Measurements from ENCODE around the gene HIPK4.
"Not testable (repeated sequence)": the region's sequence is repeated elsewhere in the genome, so short reads cannot be mapped to it uniquely, and the experiment has no call there.

The HIPK4 gene

DNA sequence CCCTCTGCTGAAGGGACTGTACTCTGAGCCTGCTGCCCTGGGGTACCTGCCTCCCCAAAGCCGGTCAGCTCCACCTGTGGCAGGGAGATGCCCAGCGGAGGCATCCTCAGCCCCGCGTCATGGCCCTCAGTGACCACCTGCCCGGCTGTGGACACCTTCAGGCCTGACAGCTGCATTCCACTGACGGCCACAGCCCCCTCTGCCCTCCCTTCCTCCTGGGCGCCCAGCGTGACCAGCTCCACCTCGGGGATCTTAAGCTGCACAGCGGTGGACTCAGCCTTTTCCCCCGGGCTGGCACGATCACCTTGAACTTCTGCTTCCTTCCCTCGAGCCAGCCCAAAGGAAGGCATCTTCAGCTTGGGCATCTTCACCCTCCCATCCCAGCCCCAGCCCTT lies 4.8 kb upstream of the HIPK4 start:
- DNase-seq (ENCODE audit: extremely low read depth in 1 of 2, low read depth in 1 of 2): no peak

DNA sequence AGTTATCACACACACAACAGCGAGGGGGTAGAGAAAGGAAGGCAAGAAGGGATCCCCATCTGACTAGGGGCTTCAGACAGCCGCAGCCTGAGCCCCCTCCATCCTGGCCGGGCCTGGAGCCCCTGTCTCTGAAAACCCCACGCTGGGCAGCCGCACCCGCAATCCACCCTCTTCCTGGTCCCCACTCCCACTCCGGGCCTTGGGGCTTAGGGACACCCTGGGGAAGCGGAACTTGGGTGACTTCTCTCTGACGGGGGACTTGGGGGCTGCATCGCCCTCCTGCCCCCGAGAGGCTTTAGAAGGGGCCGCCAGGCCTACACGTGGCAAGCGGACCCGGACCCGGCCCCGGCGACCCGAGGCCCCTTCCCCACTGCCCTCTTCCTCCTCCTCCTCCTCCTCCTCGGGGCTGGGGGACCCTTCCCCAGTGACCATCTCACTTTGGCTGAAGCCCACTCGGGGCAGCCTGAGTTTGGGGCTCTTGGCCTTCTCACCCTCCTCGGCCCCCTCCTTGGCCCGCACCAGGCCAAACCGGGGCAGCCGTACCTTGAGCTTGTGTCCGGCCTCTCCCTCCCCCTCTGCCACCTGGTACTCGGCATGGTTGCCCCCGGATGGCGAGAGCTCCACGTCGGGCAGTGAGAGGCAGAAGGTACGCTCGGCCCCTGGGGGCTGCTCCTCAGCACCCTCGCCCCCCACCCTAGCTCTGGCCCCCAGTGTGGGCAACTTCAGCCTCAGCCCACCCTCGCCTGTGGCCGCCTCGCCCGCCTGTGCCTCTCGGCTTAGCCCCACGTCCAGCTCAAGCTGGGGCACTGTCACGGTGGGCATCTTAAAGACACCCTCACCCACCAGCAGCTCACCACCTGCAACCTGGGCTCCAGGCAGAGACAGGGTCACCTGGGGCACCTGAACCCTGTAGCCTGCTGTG lies 4.2 kb upstream of the HIPK4 start:
- no peak for DNase-seq (ENCODE audit: extremely low read depth in 1 of 2, low read depth in 1 of 2)

DNA sequence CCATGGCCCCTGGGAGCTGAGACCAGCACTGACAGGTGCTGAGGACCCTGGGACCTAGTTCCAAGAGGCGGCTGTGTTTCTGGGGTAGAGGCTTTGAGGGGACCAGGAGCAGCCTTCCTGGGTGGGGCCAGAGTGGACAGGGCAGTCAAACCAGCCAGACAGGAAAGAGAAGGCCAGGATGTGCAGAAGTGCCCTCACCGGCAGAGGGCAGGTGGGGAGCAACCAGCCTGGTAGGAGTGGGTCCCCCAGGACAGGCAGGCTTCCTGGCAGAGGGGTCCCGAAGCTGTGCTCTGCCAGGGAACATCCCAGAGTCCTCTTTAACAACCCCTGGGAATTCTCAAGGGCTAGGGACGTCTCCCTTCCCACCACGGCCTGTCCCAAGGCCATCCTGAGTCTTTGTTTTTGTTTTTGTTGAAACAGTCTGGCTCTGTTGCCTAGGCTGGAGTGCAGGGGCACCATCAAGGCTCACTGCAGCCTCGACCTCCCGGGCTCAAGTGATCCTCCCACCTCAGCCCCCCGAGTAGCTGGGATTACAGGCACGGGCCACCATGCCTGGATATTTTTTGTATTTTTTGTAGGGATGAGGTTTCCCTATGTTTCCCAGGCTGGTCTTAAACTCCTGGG lies 3.0 kb upstream of the HIPK4 start:
- DNase-seq (ENCODE audit: extremely low read depth in 1 of 2, low read depth in 1 of 2): no peak

DNA sequence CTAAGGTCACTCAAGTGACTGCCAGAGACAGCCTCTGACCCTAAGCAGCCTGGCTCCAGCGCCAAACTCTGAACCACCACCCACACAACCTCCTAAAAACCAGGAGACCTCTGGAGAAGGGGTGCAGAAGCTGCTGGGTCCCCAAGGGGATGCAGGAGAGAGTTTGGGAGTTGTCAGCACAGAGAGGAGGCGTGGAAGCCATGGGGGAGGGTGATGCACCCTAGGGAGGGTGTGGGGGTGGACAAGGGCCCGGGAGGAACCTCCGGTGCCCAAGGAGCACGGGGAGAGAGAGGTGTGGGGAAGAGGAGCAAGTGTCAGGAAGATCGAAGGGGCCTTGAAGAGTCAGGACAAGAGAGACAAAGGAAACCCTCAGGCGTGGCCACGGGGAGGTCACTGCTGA lies 2.1 kb upstream of the HIPK4 start:
- no peak for DNase-seq (ENCODE audit: extremely low read depth in 1 of 2, low read depth in 1 of 2)

DNA sequence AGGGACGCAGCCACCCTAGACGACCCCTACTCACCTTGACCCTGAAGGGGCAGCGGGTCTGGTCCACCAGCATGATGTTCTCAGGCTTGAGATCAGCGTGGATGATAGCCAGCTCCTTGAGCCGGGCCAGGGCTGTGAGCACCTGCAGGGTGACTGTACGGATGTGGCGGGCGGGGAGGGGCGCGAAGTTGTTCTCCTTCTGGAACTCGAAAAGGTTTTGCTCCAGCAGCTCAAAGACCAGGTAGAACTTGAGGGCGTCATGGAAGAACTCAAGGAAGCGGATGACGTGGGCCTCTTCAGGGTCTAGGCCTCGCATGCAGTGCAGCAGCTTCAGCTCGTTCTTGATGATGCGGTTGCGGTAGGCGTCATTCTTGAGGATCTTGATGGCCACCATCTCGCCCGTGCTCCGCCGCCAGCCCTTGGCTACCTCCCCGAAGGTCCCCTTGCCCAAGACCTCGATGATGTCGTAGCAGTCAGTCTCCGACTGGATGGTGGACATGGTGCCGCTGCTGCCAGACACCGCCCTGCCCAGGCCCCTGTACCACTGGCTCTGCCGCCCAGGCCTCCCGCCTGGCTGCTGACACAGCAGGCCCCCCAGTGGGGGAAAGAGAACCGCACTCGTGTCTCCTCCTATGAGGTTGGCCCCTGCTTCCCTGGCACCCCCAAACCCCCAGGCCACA lies 437 bp downstream of the HIPK4 start:
- no peak for DNase-seq (ENCODE audit: extremely low read depth in 1 of 2, low read depth in 1 of 2)

DNA sequence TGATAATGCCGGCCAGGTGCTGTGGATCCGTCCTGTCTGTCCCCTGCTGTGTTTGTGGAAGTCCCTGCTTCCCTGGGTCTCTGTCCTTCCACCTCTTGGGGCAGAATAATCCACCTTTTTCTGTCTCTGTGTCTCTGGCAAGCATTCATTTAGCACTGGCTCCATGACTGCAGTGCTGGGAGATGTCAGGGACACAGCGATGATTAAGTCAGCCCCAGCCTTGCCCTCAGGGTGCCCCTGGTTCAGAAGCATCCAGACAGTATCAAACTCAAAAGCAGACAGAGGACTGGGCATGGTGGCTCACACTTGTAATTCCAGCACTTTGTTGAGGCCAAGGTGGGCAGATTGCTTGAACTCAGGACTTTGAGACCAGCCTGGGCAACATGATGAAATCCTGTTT lies 1.5 kb downstream of the HIPK4 start:
- DNase-seq (ENCODE audit: extremely low read depth in 1 of 2, low read depth in 1 of 2): no peak

DNA sequence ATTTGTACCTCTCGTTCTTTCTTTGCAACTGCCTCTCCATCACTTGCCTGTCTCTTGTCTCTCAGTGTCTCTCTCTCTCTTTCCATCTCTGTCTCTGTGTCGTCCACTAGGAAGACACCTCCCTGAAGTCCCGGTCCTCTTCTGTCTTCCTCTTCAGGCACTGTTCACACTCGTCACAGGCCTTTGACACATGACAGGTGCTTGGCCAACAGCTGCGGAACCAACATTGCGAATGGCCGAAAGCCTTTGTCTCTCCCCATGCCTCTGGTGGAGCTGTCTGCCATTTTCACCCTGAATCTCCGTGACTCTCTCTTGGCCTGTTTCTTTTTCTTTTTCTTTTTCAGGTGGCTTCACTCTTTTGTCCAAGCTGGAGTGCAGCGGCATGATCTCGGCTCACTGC lies 2.8 kb downstream of the HIPK4 start:
- no peak for DNase-seq (ENCODE audit: extremely low read depth in 1 of 2, low read depth in 1 of 2)

DNA sequence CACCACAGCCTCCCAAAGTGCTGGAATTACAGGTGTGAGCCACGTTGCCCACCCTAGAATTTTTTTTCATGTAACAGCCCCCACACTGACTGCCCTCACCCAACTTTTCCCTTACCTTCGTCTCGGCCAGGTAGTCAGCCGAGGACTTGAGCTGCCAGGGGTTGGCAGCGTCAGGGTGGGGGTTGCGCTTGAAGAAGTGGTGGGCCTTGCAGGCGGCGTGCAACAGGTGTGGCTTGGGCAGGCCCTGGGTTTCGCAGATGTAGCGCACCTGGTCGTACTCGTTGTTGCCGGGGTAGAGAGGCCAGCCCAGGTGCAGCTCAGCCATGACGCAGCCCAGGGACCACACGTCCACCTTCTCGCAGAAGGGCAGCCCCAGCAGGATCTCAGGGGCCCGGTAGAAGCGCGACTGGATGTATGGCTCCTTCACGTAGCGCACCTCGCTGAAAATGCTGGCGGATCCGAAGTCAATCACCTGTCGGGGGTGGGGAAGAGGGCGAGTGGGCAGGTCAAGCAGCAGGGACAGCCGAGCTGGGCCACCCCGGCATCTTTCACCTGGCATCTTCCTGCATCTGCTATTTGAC lies 6.2 kb downstream of the HIPK4 start:
- no peak for DNase-seq (ENCODE audit: extremely low read depth in 1 of 2, low read depth in 1 of 2)

DNA sequence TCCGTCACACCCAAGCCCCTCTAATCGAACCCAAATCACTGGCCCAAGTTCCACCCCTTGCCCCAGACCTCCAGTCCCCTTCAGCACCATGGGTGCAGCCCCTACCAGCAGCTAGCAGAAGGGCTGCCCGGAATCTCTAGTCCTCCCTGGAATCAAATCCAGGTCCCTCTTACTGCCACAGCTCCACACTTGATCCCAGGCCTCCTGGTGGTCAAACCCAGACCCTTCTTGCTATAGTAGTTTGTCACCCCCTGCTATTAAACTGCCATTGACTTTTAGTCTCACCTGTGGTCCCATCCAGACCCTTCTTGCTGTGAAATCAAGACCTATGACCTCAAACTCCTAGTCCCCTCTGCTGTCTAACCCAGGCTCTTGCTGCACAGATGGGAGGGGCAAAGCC lies 8.7 kb downstream of the HIPK4 start:
- no peak for DNase-seq (ENCODE audit: extremely low read depth in 1 of 2, low read depth in 1 of 2)

DNA sequence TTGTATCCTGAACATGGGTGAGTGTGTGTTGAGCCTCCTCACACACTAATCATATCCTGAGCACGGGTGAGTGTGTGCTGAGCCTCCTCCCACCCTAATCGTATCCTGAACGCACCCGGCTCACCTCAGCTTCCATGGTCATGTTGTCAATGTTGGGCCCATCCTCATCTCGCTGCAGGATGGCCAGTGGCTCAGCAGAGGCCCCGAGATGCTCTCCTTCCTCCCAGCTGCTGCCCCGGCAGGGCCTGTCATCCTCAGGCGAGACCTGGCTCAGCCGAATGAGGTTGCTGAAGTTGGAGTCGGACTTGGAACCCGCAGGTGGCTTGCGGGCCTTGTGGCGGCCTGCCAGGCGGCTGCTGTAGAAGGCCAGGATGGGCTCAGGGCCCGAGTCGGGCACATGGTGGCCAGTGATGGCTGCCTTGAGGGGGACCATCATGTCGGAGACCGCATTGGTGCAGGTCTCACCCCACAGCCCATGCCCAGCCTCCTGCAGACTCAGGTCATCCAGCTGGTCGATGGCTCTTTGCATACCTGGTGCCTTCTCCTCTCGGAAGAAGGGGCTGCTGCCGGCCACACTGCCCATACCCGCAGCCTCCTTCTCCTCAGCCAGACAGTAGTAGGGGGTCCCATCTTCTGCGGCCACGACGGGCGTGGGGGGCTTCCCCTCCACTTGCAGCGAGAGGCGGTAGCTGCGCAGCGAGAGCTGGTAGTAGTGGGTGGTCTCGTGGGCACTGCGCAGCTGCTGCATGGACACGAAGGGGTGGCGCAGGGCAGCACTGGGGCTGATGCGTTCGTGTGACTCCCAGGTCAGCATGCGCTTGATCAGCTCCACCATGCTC lies 9.6 kb downstream of the HIPK4 start:
- no peak for DNase-seq (ENCODE audit: extremely low read depth in 1 of 2, low read depth in 1 of 2)

DNA sequence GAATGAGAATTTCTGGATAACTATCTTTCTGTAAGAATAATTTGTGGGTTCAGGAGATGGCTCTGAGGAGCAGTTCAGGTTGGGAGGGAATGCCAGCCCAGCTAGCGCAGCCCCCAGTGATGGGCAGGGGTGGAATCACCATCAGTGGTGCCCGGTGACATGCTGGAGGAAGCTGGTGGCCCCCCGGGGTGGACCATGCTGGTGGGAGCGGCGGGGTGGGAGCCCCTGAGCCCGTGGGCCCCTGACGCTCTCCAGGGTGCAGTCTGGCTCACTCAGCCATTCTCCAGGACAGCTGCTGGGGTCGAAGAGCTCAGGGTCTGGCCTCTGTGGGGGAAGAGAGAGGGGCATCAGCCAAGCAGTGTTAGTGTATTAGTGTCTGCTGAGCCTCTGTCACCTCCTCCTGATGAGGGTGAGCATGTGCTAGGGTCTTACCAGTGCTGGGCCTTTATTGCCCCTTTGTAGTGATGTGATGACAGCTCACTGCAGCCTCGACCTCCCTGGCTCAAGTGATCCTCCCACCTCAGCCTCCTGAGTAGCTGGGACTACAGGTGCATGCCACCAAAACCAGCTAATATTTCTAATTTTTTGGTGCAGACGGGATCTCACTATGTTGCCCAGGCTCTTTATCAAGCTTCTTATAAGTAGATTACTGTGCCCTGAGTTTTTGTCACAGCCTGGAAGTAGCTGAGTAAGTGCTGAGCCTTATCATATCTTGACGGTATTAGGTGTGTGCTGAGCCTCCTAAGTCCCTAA lies 10.4 kb downstream of the HIPK4 start:
- DNase-seq (ENCODE audit: extremely low read depth in 1 of 2, low read depth in 1 of 2): no peak

DNA sequence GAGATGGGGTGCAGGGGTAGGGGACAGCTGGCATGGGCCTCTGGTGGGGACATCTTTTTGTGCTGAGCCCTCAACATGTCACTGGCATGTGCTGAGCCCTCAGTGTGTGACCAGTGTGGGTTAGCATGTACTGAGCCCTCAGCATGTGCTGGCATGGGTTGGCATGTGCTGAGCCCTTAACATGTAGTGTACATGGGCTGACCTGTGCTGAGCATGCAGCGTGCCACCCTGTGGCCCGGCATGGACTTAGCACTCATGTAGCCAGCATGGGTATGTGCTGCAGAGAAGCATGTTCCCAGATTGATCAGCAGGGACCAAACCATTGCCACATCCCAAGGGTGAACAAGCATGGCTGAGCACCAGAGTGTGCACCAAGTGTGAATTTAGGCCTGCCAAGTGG lies 11.5 kb downstream of the HIPK4 start:
- no peak for DNase-seq (ENCODE audit: extremely low read depth in 1 of 2, low read depth in 1 of 2)

DNA sequence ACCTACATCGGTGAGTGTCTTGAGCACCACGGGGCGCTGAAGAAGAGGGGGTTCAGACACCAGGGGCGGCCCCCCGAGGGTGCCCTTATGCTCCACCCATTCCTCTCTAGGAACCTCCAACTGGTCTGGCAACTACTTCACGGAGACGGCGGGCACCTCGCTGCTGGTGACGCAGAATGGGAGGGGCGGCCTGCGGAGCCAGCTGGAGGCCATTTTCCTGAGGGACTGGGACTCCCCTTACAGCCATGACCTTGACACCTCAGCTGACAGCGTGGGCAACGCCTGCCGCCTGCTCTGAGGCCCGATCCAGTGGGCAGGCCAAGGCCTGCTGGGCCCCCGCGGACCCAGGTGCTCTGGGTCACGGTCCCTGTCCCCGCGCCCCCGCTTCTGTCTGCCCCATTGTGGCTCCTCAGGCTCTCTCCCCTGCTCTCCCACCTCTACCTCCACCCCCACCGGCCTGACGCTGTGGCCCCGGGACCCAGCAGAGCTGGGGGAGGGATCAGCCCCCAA lies 12.1 kb downstream of the HIPK4 start:
- DNase-seq (ENCODE audit: extremely low read depth in 1 of 2, low read depth in 1 of 2): no peak

DNA sequence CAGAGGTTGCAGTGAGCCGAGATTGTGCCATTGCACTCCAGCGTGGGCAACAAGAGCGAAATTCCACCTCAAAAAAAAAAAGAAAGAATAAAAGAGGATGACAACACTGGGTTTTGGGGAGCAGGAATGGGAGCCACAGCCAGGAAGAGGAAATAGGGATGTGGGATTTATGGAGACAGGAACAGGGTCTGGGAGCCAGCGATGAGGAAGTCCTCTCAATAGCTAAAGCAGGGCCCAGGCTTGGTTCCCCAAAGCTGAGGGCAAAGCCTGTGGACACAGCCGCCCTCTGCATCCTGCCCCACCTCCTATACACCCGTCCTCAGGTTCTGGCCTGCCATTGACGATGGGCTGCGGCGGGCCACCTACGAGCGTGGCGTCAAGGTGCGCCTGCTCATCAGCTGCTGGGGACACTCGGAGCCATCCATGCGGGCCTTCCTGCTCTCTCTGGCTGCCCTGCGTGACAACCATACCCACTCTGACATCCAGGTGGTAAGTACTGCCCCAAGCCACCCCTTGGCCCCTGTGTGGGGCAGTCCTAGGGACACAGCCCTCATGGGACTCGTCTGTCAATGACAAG lies 13.6 kb downstream of the HIPK4 start:
- no peak for DNase-seq (ENCODE audit: extremely low read depth in 1 of 2, low read depth in 1 of 2)

DNA sequence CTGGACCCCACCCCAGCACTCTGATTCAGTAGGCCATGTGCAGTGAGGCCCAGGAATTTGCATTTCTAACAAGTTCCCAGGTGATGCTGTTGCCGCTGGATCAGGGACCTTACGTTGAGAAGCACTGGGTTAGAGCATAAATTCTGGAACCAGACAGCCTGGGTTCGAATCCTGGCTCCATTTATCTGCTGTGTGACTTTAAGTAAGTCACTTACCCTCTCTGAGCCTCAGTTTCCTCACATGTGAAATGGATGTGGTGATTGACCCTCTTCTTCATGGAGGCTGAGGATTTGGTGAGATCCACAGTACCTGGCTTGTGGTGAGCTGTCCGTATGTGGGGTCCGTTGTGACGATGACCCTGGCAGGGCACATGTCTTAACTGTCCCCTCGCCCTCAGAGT lies 15.9 kb downstream of the HIPK4 start:
- DNase-seq (ENCODE audit: extremely low read depth in 1 of 2, low read depth in 1 of 2): no peak

DNA sequence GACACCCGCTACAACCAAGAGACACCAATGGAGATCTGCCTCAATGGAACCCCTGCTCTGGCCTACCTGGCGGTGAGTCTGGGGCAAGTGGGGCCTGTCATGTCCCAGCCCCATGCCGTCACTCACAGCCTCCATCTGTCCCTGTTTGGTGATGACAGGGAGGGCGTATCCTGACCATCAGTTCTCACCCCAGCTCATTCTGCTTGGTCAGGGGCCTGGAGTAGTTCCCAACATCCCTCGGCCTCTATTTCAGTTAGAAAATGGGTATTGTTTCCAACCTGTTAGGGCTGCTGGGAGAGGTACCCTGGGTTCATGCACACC lies 18.2 kb downstream of the HIPK4 start:
- DNase-seq (ENCODE audit: extremely low read depth in 1 of 2, low read depth in 1 of 2): no peak

DNA sequence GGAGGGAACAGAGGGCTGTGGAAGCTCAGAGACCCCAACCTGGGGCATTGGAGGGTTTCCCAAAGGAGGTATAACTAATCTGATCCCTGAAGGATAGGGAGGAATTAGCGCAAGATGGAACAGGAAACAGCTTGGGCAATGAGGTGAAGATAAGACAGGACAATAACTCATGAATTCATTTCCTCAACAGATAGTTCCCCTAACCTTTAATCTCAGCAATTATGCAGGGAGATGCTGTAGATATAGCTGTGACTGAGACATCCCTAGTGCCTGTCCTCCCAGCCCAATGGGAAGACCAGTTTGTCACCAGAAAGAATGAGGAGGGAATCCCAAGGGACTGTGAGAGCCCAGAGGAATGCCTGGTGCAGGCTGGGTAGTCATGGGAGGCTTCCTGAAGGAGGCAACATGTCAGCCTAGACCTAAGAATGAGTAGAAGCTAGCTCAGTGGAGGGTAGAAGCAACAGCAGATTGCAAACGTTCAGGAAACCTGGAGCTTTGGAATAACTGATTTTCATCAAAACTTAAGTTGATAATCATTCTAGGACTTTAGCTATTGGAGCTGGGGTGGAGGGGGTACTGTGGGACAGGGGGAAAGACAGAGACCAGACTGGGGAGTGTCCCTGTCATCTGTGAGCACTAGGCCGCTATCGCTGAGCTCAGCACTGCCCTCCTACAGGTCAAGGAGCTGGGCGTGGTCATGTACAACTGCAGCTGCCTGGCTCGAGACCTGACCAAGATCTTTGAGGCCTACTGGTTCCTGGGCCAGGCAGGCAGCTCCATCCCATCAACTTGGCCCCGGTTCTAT lies 18.8 kb downstream of the HIPK4 start:
- DNase-seq (ENCODE audit: extremely low read depth in 1 of 2, low read depth in 1 of 2): no peak

DNA sequence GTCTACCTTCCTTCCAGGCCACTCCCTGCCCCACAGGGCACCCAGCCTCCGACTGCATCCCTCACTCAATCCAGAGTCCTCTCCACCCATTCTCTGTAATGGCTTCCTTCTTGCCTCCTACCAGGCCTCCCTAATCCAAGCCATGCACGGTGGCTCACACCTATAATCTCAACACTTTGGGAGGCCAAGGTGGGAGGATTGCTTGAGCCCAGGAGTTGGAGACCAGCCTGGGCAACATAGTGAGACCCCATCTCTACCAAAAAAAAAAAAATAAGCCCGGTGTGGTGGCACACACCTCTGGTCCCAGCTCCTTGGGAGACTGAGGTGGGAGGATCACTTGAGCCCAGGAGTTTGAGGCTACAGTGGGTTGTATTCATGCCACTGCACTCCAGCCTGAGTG lies 19.7 kb downstream of the HIPK4 start:
- not testable (repeated sequence) for DNase-seq (ENCODE audit: extremely low read depth in 1 of 2, low read depth in 1 of 2)

DNA sequence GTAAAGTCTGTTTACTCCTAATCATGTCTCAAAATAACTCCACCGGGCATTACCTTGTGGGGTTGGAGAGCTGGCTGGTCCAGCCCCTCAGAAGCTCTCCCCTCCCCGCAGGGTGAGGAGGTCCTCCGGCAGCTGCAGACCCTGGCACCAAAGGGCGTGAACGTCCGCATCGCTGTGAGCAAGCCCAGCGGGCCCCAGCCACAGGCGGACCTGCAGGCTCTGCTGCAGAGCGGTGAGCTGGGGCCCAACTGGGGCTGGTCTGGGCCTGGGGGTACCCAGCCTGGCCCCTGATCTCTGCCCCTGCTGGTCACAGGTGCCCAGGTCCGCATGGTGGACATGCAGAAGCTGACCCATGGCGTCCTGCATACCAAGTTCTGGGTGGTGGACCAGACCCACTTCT lies 20.2 kb downstream of the HIPK4 start:
- DNase-seq (ENCODE audit: extremely low read depth in 1 of 2, low read depth in 1 of 2): no peak
